ENCODE results near the gene HAUS7.

Gene HAUS7

DNA sequence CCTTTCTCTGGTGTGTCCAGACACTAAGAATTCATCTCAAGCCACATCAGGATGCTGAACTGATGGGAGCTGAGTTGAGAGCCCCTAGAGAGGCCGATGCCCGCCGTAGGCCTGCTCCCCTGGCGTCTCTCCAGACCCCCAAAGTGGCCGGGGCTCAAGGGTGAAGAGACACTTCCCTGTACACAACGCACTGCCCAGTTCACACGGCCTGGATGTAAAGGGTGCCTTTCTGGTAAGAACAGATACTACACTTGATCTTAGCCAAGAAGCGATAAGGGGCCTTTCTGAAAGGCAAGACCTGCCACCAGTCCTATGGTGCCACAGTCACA lies 19.5 kb downstream of the HAUS7 start:
- no peak for DNase-seq

DNA sequence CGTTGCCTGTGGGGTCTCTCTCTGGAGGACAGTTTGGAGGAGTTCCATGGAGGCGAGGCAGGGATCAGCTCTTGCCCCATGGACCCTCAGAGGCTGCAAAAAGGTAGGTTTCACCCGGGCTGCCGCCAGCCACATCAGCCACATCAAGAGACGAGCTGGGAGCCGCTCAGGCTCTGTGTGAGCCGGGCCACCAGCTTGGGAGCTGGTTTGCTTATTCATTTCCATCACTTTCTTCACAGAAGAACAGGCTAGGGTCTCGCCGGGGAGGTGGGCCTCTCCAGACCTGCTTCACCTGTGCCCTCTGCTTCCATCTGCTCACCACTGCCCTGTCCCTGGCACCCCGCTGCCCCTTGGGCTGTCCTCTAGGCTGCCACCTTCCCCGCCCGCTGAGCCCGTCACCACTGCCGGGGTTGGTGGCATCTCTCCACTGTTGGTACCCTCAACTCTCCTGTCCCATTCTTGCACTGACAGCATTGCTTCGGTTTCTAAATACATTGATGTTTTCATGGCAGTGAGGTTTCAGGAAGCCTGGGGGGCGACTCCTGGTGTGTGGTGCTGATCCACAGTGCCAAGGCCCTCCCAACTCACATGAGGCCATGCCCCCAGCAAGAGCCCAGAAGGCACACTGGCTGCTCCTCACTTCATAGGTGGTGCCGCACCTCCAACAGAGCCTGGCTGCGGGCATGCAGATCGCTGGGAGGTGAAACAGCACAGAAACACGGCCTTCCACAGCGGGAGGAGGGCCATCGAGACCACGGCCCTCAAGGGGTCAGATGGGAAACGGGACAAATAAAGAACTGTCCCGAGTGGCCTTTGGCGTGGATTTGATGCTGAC lies 20.0 kb downstream of the HAUS7 start:
- no peak for DNase-seq

DNA sequence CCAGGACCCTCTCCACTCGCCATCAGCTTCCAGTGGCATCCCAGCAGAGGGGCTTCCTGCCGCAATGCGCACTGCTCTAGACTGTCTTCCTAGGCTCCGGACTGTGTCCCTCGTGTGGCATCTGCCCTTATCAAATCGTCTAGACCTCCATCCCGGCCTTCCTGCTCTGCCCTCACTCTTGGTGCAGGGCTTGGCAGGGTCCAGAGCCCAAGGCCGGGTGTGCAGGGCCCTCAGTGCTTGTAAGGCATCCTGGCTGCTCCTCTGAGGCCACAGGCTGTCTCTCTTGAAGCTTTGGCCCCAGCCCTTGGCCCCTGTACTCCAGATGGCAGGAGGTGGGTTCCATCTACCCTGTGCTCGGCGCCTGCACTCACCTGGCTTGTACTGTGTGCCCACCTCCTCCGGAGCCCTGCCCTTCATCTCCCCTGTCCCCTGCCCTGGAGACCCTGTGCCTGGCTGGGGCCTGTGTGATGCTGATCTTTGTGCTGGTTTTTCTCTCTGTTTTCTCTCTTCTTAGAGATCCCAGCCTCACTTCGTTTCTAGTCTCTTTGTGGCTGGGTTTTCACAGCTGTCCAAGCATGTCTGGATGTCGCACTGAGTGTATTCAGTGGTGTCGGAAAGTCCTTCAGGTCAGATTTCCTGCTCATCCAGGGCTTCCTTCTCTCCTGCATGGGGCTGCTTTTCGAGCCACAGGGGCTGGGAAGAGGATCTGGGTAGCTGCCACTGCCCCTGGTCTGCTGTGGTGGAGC lies 20.8 kb downstream of the HAUS7 start:
- DNase-seq: no peak

DNA sequence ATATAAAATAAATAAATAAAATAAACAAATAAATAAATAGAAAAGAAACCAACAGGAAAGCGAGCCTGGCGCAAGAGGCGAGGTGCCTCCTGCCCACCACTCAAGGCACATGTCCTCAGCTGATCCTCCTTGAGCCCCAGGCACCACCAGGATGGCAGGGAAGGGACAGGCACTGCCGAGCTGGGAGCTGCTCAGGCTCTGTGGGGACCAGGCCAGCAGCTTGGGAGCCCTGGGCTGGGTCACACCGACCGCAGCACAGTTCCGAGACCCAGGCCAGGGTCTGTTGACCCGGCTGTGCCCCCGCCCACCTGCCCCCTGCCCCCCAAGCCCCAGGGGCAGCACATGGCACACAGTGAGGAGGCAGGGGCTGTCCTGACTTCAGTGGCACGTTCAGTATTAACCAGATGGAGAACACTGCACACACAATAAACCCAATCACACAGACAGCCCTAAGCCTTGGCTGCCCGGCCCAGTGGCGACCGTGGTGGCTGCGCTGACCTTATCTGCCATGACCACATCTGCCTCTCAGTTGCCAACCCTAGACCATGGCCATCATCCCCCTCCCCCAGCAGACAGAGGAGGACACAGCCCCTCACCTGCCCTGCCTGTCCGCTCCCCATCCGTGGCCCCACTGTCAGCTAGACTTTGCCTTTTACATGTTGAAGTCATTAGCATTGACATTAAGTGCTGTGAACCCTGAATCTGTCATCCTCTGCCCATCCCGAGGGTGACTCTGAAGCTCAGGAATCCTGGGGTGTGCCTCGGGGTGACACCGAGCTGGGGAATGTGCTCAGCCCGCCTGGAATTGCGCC lies 21.6 kb downstream of the HAUS7 start:
- no peak for DNase-seq

DNA sequence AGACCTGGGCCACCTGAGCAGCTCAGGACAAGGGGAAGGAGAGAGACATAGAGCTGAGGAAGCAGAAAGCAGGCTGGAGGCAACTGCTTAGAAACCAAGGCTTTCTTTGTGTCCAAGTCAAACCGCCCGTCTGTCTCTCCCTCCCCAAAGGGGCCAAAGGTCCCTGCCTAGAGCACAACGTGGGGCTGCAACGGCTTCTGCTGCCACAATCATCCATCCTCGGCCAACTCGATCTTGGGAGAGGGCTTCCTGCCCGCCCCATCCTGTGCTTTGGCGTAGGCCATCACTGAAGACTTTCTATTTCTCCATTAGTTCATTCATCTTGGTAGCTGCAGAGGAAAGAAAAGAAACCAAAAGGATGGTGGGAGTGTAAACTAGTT lies 22.8 kb downstream of the HAUS7 start:
- DNase-seq: no peak

DNA sequence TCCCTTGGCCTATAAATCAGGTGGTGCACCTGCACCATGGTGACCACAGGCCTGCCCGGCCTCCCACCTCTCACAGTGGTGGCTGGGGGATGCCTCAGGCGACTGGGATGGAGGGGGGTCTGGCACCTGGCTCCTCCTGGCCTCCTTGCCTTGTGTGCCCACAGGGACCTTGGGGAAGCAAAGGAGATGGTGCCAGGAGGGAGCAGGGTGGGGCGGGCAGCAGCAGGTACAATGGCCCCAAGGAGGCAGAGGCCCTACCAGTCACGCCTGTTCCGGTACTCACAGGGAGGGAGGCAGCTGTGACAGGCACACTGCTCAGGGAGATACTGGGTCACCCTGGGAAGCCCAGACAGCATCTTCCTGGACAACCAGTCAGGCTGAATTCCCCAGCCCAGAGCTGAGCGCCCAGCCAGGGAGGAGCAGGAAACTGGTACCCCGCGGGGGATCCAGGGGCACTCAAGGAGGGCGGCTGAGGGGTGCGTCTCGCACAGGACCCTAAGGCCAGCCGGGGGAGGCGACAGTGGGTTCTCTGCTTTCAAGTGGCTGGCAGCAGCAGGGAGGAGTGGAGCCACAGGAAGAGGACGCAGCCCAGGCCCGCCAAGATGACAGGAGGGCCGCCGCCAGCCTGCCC lies 23.3 kb downstream of the HAUS7 start:
- DNase-seq: no peak

DNA sequence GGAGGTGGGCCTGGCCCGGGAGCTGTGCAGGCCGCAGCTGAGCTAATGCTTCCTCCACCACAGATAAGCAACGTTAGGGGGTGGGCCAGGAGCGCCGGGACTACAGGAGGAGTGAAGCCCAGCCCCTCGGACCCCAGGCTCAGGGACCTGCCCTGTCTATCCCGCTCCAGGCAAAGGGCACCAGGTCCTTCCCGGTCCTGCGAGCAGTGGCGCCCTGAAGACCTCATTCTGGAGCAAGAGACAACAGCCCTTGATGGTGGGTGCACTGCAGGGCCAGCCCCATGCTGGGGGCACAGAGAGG lies 23.8 kb downstream of the HAUS7 start:
- no peak for DNase-seq

DNA sequence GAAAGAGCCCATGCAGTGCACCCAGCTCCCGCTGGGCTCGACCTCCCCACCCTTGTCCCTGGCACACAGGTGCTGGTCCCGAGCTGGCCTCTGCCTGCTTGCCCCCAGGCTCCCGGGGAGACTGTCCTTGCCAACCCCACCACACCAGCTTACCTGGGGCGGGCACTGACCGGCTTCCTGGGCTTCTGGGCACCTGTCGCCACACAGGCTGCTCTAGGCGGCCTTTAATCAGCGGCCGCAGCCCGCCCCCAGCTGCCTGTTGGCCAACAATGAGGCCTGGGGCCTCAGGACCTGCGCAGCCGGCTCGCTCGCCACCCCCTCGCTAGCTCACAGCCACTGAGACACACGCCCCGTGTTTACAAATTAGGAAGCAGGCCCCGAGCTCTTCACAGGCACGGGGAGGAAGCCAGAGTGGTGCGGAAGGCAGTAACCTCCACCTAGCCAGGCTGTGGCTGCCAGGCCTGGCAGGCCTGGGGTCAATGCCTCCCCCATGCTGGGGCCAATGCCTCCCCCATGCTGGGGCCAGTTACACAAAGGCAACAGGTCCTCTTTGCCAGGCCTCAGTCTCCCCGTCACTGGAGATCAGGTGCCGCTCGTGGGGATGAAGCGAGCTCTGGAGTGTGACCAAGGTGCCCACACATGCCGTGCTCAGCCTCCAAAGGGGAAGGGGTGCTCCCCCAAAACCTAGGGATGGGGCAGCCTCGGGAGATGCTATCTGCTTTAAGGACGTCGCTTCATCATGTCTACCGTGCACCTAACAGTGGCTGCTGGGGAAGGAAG lies 24.3 kb downstream of the HAUS7 start, which contains the start of gene TREX2:
Gene TREX2 (minus strand): TSS at position 201 of the 780 bp plus-strand sequence. CDS start 626 bp downstream, outside the sequence.
- DNase-seq: no peak

DNA sequence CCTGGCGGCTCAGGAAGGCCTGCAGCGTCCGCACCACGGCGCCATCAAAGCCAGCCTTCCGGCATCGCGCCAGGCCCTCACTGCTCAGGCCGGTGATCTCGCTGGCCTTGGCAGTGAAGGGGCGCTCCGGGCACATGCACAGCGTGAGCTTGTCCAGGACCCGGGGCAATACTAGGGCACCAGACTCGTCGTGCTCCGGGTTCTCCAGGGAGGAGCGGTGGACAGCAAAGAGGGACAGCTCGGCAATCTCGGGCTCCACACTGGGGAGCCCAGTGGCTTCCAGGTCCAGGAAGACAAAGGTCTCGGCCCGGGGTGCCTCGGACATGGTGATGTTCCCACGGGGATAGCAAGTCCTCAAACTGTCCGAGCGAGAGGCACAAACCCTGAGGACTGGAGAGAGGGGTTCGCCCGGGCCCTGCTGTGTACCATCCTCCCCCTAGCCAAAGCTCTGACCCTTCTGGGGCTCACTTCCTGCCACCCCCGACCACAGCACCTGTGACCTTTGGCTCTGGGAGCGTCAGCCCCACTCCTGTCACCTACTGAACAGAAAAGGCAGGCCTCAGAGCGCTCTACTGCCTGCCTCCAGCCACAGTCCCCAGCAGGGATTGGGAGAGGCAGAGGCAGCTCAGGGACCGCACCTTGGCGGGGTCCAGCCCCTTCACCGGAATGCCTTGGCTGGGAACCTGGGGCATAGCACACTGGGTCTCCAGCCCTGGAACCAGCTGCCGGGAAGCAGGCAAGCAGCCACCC lies 25.1 kb downstream of the HAUS7 start:
- DNase-seq: no peak

DNA sequence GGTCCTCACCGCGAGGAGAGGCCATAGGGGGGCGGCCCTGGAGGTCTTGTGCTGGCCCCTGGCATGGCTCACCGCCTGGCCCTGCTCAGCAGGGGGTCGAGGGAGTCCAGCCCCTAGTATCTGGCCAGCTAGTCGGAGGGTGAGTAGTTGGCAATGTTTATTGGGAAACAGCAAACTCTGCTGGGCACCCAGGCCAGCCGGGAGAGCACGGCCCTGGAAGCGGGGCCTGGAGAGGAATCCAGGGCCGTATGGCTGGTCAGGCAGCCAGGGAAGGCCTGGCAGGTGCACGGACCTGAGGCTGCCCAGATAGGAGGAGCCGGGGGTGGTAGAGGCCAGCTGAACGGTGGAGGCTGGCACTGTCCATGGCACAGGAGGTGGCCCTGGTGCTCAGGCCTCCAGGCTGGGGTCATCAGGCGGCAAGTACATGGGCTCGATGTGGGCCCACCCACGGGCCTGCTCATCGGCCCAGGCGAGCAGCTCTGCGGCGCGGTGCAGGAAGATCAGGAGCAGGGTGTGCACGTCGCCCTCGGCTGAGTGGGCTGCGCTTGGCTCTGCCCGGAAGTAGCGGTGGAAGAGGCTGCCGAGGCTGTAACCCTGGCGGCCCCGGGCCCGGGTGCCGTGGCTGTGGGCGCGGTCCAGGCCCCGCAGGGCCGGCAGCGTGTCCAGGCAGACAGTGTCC lies 25.9 kb downstream of the HAUS7 start:
- DNase-seq: no peak

DNA sequence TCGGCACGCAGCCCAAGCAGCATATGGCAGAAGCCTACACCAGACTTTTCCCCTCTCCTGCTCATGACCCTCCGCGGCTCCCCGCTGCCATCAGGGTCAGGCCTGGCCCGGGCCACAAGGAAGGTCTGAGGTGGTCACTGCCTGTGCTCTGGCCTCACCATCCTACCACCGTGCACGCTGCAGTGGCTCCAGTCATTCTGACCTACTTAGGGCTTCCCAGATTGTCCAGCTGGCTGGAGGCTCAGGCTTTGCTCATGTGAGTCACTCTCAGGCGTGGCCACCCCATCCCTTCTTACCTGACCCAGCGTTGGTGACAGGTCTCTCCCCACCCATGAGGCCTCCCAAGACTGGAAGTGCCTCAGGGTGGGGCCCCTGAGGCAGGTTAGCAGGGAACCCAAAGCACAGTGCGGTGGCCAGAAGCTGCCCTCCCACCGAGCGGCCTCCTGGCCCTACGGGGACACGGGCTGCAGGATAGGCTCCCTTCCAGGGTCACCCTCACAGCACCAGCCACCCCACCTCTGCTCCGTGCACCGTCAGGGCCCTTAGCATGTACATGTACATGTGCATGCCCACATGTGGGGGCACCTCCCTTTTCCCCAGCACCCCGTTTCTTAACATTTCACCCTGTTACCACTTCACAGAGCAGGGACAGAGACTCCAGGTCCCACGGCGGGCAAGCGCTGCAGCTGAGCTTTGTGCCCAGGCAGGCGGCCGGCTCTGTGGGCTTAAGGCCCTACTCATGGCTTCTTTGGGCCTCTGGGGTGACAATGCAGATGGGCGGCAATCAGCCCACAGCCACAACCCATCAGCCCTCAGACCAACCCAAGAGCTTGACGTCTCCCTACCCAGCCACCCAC lies 26.7 kb downstream of the HAUS7 start:
- DNase-seq: no peak

DNA sequence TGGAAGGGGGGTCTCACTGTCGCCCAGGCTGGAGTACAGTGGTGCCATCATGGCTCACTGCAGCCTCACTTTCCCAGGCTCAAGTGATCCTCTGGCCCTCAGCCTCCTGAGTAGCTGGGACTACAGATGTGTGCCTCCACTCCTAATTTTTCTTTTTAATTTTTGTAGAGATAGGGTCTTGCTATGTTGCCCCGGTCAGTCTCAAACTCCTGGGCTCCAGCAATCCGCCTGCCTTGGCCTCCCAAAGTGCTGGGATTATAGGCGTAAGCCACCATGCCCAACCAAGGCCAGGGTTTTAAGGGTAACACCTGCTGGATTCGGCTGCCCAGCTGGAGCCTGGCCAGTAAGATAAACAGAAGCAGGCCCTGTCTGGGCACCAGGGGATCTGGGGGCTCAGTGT lies 27.9 kb downstream of the HAUS7 start:
- no peak for DNase-seq

DNA sequence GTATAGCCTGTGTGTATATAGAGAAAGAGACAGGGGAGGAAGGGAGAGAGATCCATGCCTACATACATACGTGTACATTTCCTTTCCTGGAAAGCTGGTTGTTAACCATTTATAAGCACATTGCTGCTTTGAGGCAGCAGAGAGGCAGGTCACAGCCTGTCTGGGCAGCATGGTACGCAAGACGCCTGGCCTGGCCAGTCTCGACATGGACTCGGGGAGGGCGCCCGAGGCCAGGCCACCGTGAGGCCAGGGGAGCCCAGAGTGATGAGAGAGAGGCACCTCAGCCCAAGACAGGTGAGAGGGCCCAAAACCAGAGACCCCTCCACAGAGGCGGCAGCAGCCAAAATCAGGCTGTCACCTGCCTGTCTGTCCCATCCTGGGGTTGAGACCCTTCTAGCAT lies 28.4 kb downstream of the HAUS7 start:
- DNase-seq: no peak

DNA sequence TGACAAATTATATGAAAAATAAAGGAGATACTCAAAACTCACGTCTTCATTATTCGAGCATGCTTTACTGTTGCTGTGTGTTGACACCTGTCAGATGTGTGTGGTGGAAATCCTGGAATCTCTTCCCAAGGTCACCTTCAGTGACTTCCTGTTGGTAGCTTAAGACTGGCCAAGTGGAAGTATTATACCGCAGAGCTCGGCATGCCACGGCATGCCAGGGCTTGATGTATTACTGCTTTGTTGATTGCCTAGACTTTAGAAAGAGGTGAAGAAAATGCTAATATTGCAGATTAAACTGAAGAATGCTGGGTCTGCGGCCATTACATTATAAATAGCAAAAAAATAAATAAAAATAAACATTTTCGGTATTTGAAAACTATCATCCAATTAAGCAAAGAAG lies 29.1 kb downstream of the HAUS7 start:
- DNase-seq: no peak

DNA sequence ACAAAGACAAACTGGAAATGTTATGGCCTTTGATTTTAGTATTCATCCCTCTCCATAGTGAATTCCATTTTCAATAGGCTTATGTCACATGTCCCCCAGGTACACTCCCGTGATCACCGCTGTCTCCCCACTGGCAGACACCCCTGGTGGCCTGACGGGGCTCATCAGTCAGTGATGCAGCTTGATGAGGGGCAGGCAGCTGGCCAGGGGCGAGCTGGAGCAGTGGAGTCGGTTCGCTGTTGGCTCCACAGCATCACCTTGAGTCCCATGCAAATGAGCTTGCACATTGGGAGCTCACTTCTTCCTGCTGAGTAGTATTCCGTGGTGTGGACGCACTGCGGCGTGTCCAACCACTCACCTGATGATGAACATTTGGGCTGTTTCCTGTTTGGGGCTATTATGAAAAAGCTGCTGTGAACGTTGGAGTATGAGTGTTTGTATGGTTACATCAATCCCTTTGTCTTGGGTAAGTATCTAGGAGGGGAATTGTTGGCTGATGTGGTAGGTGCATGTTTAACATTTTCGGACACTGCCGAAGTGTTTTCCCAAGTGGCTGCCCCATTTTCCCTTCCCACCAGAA lies 29.7 kb downstream of the HAUS7 start:
- DNase-seq: no peak

DNA sequence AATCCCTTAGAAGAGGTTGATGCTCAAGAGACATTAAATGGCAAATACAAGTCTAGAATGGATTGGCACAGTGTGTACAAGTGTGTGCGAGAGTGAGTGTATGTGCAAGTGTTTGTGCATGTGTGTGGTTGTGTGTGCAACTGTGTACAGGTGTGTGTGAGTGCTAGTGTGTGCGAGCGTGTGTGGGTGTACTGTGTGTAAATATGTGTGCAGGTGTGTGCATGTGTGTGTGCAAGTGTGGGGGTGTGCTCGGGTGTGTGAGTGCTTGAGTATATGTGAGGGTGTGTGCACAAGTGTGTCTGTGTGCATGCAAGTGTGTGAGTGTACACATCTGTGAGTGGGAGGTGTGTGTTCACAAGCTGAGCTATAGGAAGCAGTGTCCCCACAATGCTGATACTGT lies 30.4 kb downstream of the HAUS7 start:
- DNase-seq: no peak

DNA sequence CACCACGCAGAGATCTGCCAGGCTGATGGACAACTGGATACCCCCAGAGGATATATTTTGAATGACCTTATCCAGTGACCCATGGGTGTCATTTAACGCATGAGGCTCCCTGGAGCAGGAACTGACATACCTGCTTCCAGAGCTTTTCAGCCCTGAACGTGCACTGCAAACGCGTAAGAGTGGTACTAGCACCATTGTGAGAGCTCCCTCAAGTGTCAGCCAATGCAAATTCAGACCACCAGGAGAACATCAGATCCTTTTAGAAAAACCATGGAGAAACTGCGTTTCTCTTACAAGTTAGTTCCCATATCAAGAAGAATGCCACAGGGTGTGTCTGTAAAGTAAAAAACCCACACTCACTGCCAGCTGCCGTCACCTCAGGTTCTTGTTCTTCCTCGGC lies 31.8 kb downstream of the HAUS7 start:
- DNase-seq: peak; percentile 19 to 30 (median 22)

DNA sequence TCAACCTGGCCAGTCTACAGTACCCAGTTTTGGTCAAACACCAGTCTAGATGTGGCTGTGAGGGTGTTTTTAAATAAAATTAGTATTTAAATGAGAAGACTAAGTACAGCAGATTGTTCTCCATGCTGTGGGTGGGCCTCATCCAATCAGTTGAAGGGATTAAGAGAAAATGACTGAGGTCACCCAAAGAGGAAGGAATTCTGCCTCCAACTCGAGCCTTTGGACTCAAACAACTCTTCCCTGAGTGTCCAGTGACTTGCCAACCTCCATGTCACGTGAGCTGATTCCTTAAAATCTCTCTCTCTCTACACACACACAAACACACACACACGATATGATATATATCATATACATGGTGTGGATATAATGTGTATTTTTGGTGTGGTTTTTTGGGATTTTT lies 34.5 kb downstream of the HAUS7 start:
- no peak for DNase-seq

DNA sequence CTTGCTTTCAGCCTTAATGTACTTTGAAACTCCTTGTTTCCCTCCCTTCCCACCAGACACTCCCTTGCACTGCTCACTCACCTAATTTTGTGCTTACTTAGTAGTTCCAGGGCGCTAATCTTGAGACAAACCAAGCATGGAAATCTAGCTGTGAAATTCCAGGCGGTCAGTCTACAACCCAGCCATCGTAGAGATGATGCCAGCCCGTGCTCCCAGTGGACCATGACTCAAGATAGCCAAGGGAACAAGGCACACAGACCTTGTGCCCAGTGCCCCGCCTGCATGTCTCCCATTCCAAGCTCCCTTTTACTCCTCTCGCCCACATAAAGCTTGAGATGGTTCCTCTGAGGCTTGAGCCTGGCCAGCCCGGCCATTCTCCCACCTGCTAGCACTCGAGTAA lies 35.6 kb downstream of the HAUS7 start:
- no peak for DNase-seq

DNA sequence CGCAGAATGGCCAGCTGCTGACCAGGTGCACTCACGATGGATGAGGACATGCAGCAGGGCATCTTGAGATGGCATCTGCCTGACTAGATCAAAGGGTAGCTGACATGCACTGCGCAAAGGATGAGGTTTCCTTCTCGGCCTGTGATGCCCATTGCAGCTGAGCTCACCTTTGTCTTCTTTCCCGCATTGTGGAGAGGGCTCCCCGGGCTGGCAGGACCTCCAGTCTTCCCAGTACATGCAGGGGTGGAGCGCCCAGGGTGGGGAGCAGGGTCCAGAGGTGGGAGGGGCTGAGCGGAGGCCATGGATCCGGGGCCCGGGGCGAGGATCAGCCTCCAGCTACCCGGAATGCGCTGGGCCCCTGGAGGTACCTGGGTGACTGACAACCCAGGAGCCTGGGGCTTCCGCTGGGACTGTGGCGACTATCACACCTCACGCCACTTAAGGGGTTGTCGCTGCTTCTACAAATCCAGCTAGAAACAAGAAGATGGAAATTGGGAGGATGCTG lies 36.5 kb downstream of the HAUS7 start:
- no peak for DNase-seq

All from suppressor macrophage treated with lipopolysaccharide for 1 hour (primary cell).